Fibroblast of lung (primary cell): ENCODE data around the gene ZNF507. TPM values are rescaled to one million over a fixed set of nuclear protein-coding genes. Genes with fewer than 3 reads are reported as not detected.

ENCODE experiments used
- DNase-seq, 2 donors: peaks; one replicate each; pipeline versions ENCODE4 v3.0.0 to v3.0.0-alpha.2; 2010; ENCODE audit warnings: low read depth in 2 of 2
- H2AFZ ChIP-seq: 2 replicates; pipeline ENCODE4 v1.5.1; 2012; ENCODE audit warnings: low read length, control low read depth, inconsistent platforms
- H3K27ac ChIP-seq: 2 replicates; pipeline ENCODE4 v1.5.1; 2011; ENCODE audit warnings: low read length, control low read depth; ENCODE audit not compliant: insufficient read depth
- H3K27me3 ChIP-seq: 2 replicates; pipeline ENCODE4 v1.5.1; 2011; ENCODE audit warnings: mild to moderate bottlenecking, low read length; ENCODE audit not compliant: control insufficient read depth, insufficient read depth
- H3K36me3 ChIP-seq: 2 replicates; pipeline ENCODE4 v1.5.1; 2011; ENCODE audit warnings: low read length; ENCODE audit not compliant: control insufficient read depth, insufficient read depth
- H3K4me1 ChIP-seq: 2 replicates; pipeline ENCODE4 v1.5.1; 2011; ENCODE audit warnings: low read length; ENCODE audit not compliant: control insufficient read depth, insufficient read depth; ENCODE audit errors: extremely low read depth
- H3K4me2 ChIP-seq: 2 replicates; pipeline ENCODE4 v1.5.1; 2011; ENCODE audit warnings: low read length, control low read depth; ENCODE audit not compliant: insufficient read depth; ENCODE audit errors: extremely low read depth
- H3K4me3 ChIP-seq, 4 experiments: fragments of 200-600 bp in 1 of 4; sonication (generic) in 1 of 4; replicated peaks in 1 of 4; 2 replicates each; pipeline ENCODE4 v1.5.1; 2011 to 2016; ENCODE audit warnings: low read length in 4 of 4, low read depth in 3 of 4, mild to moderate bottlenecking in 3 of 4, control low read depth in 2 of 4, inconsistent platforms in 1 of 4, mixed read lengths in 1 of 4; ENCODE audit not compliant: insufficient read depth in 1 of 4; ENCODE audit errors: control extremely low read depth in 1 of 4
- H3K79me2 ChIP-seq: 2 replicates; pipeline ENCODE4 v1.5.1; 2012; ENCODE audit warnings: mild to moderate bottlenecking, low read length, inconsistent platforms; ENCODE audit not compliant: control insufficient read depth, insufficient read depth
- H3K9ac ChIP-seq: 2 replicates; pipeline ENCODE4 v1.5.1; 2011; ENCODE audit warnings: mild to moderate bottlenecking, low read length, control low read depth; ENCODE audit not compliant: insufficient read depth
- H3K9me3 ChIP-seq: 2 replicates; pipeline ENCODE4 v1.5.1; 2012; ENCODE audit warnings: low read depth, low read length; ENCODE audit not compliant: control insufficient read depth, insufficient read depth
- H4K20me1 ChIP-seq: 2 replicates; pipeline ENCODE4 v1.5.1; 2011; ENCODE audit warnings: low read length; ENCODE audit not compliant: control insufficient read depth, insufficient read depth; ENCODE audit errors: extremely low read depth
- CTCF ChIP-seq, 2 donors: IDR thresholded peaks in 1 of 2; conservative IDR thresholded peaks in 1 of 2; 1 replicate in 1 of 2; 2 replicates in 1 of 2; pipeline ENCODE4 v1.5.1; 2011 to 2012; ENCODE audit warnings: low read length in 2 of 2, control low read depth in 1 of 2, inconsistent platforms in 1 of 2, low read depth in 1 of 2, mild to moderate bottlenecking in 1 of 2
- EZH2 ChIP-seq: IDR thresholded peaks from 2 replicates; pipeline ENCODE4 v1.5.1; 2012; ENCODE audit warnings: low read length, control low read depth, mild to moderate bottlenecking; ENCODE audit errors: missing control alignments
- polyA plus RNA-seq, 2 donors: library from polyadenylated mRNA; depleted of rRNA in 1 of 2; stranded (reverse) in 1 of 2; unstranded in 1 of 2; fragments of >200 nt; gene quantifications; 2 replicates each; pipeline ENCODE4 v1.2.1, GENCODE V29; 2011 to 2012; ENCODE audit warnings: missing spikeins in 1 of 2
- total RNA-seq: library from RNA; depleted of rRNA; stranded (reverse); fragments of >200 nt; gene quantifications from 2 replicates; pipeline ENCODE4 v1.2.1, GENCODE V29; 2014

The ZNF507 gene
- total and polyA plus RNA-seq, 2 donors (not counting 1 experiment from before 2014, with no cell fraction given) = 12.1 to 17.8 TPM

GRCh38 chr19:32349051-32349450 is 3.6 kb downstream of the ZNF507 start:
- peaks cover 15% of the 10 kb centered on the region for H3K36me3 ChIP-seq
- no peak overlapping the region for H3K27ac ChIP-seq

GRCh38 chr19:32349724-32350470 is 4.5 kb downstream of the ZNF507 start:
- Histone ChIP-seq H2AFZ (no peak overlapping the region), H3K79me2 (peaks cover 61% of the 10 kb centered on the region), H4K20me1 (peaks cover 1% of the 10 kb centered on the region), H3K4me2 (no peak overlapping the region), H3K27ac (no peak overlapping the region), H3K36me3 (peaks cover 19% of the 10 kb centered on the region), H3K4me3 (no peak overlapping the region), H3K9me3 (no peaks in the 10 kb centered on the region), H3K27me3 (no peaks in the 10 kb centered on the region), H3K9ac (no peak overlapping the region), H3K4me1 (peaks cover 26% of the 10 kb centered on the region)
- DNase-seq = no peak
- no peak for TF ChIP-seq EZH2
- TF ChIP-seq CTCF (conservative IDR thresholded peaks at IDR 0.05 in 1 of 2, IDR thresholded peaks at IDR 0.05 in 1 of 2; ENCODE audit: low read depth in 1 of 2, low read length in 2 of 2) = no peak

More at GRCh38 chr19:32349051-32349450, 3.6 kb downstream of the ZNF507 start:
- no peak overlapping the region for H3K4me3 ChIP-seq
- no peak for DNase-seq
- H3K4me1 ChIP-seq = peaks cover 26% of the 10 kb centered on the region
- H2AFZ ChIP-seq = no peak overlapping the region
- H4K20me1 ChIP-seq = peaks cover 1% of the 10 kb centered on the region
- H3K9me3 ChIP-seq = no peaks in the 10 kb centered on the region
- H3K79me2 ChIP-seq = peaks cover 54% of the 10 kb centered on the region
- H3K9ac ChIP-seq = no peak overlapping the region
- TF ChIP-seq CTCF (conservative IDR thresholded peaks at IDR 0.05 in 1 of 2, IDR thresholded peaks at IDR 0.05 in 1 of 2; ENCODE audit: low read depth in 1 of 2, low read length in 2 of 2) (no peak), EZH2 (no peak)
- H3K4me2 ChIP-seq = no peak overlapping the region
- H3K27me3 ChIP-seq = no peaks in the 10 kb centered on the region

GRCh38 chr19:32350471-32350865 is 5.1 kb downstream of the ZNF507 start:
- Histone ChIP-seq H3K4me1 (peaks cover 26% of the 10 kb centered on the region), H3K27ac (no peak overlapping the region), H3K9me3 (no peaks in the 10 kb centered on the region), H3K27me3 (no peaks in the 10 kb centered on the region), H4K20me1 (peaks cover 1% of the 10 kb centered on the region), H3K4me3 (no peak overlapping the region), H2AFZ (no peak overlapping the region), H3K9ac (no peak overlapping the region), H3K4me2 (peak overlapping the region; percentile 73), H3K79me2 (peaks cover 61% of the 10 kb centered on the region), H3K36me3 (peaks cover 19% of the 10 kb centered on the region)
- no peak for TF ChIP-seq EZH2
- TF ChIP-seq CTCF (conservative IDR thresholded peaks at IDR 0.05 in 1 of 2, IDR thresholded peaks at IDR 0.05 in 1 of 2; ENCODE audit: low read depth in 1 of 2, low read length in 2 of 2) = no peak
- DNase-seq = no peak
